ENCODE measurements around the gene GPR18.
A peak's percentile ranks its signal among the peaks of the same experiment; 100 is the strongest.
"Not testable (repeated sequence)": the region's sequence is repeated elsewhere in the genome, so short reads cannot be mapped to it uniquely, and the experiment has no call there.

GPR18 gene

GRCh38 chr13:99265821-99266426 lies 7.7 kb upstream of the GPR18 start:
- peak; percentile 60 for DNase-seq

GRCh38 chr13:99265162-99265800 lies 7.1 kb upstream of the GPR18 start:
- no peak for DNase-seq

GRCh38 chr13:99264051-99264450 lies 5.9 kb upstream of the GPR18 start:
- DNase-seq, result no peak

- DNase-seq, result no peak
Observed at GRCh38 chr13:99263126-99263785, 5.1 kb upstream of the GPR18 start.

- DNase-seq, result no peak
Observed at GRCh38 chr13:99261059-99261458, 2.9 kb upstream of the GPR18 start.

GRCh38 chr13:99260216-99260615 lies 2.0 kb upstream of the GPR18 start:
- no peak for DNase-seq

GRCh38 chr13:99258946-99259345 lies 767 bp upstream of the GPR18 start:
- DNase-seq, result no peak

GRCh38 chr13:99257291-99257690 lies 888 bp downstream of the GPR18 start:
- DNase-seq, result no peak

- DNase-seq, result no peak
Observed at GRCh38 chr13:99256709-99257108, 1.5 kb downstream of the GPR18 start.

GRCh38 chr13:99256283-99256682 lies 1.9 kb downstream of the GPR18 start:
- no peak for DNase-seq

- no peak for DNase-seq
Observed at GRCh38 chr13:99255271-99255670, 2.9 kb downstream of the GPR18 start.

- DNase-seq, result no peak
Observed at GRCh38 chr13:99254830-99255229, 3.3 kb downstream of the GPR18 start.

GRCh38 chr13:99251921-99252320 lies 6.3 kb downstream of the GPR18 start:
- DNase-seq, result no peak

- no peak for DNase-seq
Observed at GRCh38 chr13:99250982-99251825, 7.0 kb downstream of the GPR18 start.

- not testable (repeated sequence) for DNase-seq
Observed at GRCh38 chr13:99249606-99250005, 8.6 kb downstream of the GPR18 start.

- DNase-seq, result not testable (repeated sequence)
Observed at GRCh38 chr13:99249178-99249577, 9.0 kb downstream of the GPR18 start.

- DNase-seq, result no peak
Observed at GRCh38 chr13:99246100-99246499, 12.1 kb downstream of the GPR18 start.

- DNase-seq, result no peak
Observed at GRCh38 chr13:99237981-99238662, 20.1 kb downstream of the GPR18 start.

- no peak for DNase-seq
Observed at GRCh38 chr13:99231721-99232120, 26.5 kb downstream of the GPR18 start.

GRCh38 chr13:99230991-99231390 lies 27.2 kb downstream of the GPR18 start:
- no peak for DNase-seq

- DNase-seq, result not testable (repeated sequence)
Observed at GRCh38 chr13:99230588-99230987, 27.6 kb downstream of the GPR18 start.

GRCh38 chr13:99228737-99229691 lies 29.2 kb downstream of the GPR18 start:
- no peak for DNase-seq
